T1000 (cell line): ENCODE results near the gene EI24.
"Not testable (repeated sequence)": the region's sequence is repeated elsewhere in the genome, so short reads cannot be mapped to it uniquely, and the experiment has no call there.

ENCODE experiments used
- DNase-seq: peaks from one replicate; lab custom pipeline; 2025; ENCODE audit warnings: mixed read lengths; lab: John Stamatoyannopoulos, UW

EI24 gene

GRCh38 chr11:125568970-125569914 lies at the start of gene EI24:
Gene EI24, plus strand, starts transcription at chr11:125569477. Its CDS starts 3,051 bp downstream, at chr11:125572528.
- DNase-seq = peak; percentile 64

GRCh38 chr11:125519860-125520834 lies 49.1 kb upstream of the EI24 start:
- DNase-seq = no peak

- no peak for DNase-seq
These were observed 44.0 kb upstream of the EI24 start for GRCh38 chr11:125525303-125525702.

GRCh38 chr11:125532668-125533067 lies 36.6 kb upstream of the EI24 start:
- DNase-seq = no peak

GRCh38 chr11:125535585-125535984 lies 33.7 kb upstream of the EI24 start:
- DNase-seq = no peak

- DNase-seq = not testable (repeated sequence)
These were observed 32.4 kb upstream of the EI24 start for GRCh38 chr11:125536834-125537233.

- DNase-seq = no peak
These were observed 26.6 kb upstream of the EI24 start for GRCh38 chr11:125542709-125543108.

GRCh38 chr11:125550780-125551179 lies 18.5 kb upstream of the EI24 start:
- DNase-seq = no peak

- DNase-seq = no peak
These were observed 17.4 kb upstream of the EI24 start for GRCh38 chr11:125551835-125552342.

- DNase-seq = no peak
These were observed 16.4 kb upstream of the EI24 start for GRCh38 chr11:125552927-125553326.

GRCh38 chr11:125553357-125553756 lies 15.9 kb upstream of the EI24 start:
- DNase-seq = no peak

- DNase-seq = no peak
These were observed 15.2 kb upstream of the EI24 start for GRCh38 chr11:125554038-125554437.

GRCh38 chr11:125559888-125560287 lies 9.4 kb upstream of the EI24 start:
- DNase-seq = no peak

GRCh38 chr11:125561924-125562323 lies 7.4 kb upstream of the EI24 start:
- DNase-seq = no peak

- no peak for DNase-seq
These were observed 6.8 kb upstream of the EI24 start for GRCh38 chr11:125562430-125562829.

GRCh38 chr11:125564357-125564756 lies 4.9 kb upstream of the EI24 start:
- DNase-seq = no peak

- no peak for DNase-seq
These were observed 3.0 kb upstream of the EI24 start for GRCh38 chr11:125566235-125566634.

- no peak for DNase-seq
These were observed 791 bp downstream of the EI24 start for GRCh38 chr11:125569915-125570621.

- DNase-seq = no peak
These were observed 1.7 kb downstream of the EI24 start for GRCh38 chr11:125570952-125571351.

- no peak for DNase-seq
These were observed 3.6 kb downstream of the EI24 start for GRCh38 chr11:125572916-125573315.

- DNase-seq = not testable (repeated sequence)
These were observed 7.9 kb downstream of the EI24 start for GRCh38 chr11:125577181-125577580.

GRCh38 chr11:125578783-125579182 lies 9.5 kb downstream of the EI24 start:
- no peak for DNase-seq
